GM12878 (cell line): ENCODE measurements around the gene WDR18. TPM values are rescaled to one million over a fixed set of nuclear protein-coding genes. Genes with fewer than 3 reads are reported as not detected.

Experiments used
- ATAC-seq: fragments of 200-7000 bp; cut with Tn5 transposase; 3 replicates; pipeline ENCODE4 v1.9.1; 2020; ENCODE audit warnings: mild to moderate bottlenecking, moderate library complexity
- BruUV-seq: library from RNA; stranded (reverse); fragments of 400-500 nt; replicated peaks from 2 replicates; lab custom pipeline; 2021; lab: Mats Ljungman, UMichigan
- CTCF ChIA-PET: fragments of 300-600 bp; sonication (Branson Sonifier 250); formaldehyde crosslinking; extraction: SDS; loops from one replicate; lab custom pipeline; 2021; ENCODE audit warnings: inconsistent platforms; lab: Yijun Ruan, JAX
- POLR2A ChIA-PET: fragments of 350-600 bp; formaldehyde crosslinking; extraction: SDS; loops from one replicate; lab custom pipeline; 2021; ENCODE audit warnings: inconsistent platforms; lab: Charles Lee
- RAD21 ChIA-PET: fragments of 300-600 bp; sonication (Branson Sonifier 250); formaldehyde crosslinking; loops from one replicate; lab custom pipeline; 2023; ENCODE audit warnings: antibody characterized with exemption; ENCODE audit not compliant: unreplicated experiment; lab: Charles Lee
- SMC1A ChIA-PET: fragments of 300-600 bp; sonication (Branson Sonifier 250); formaldehyde crosslinking; loops from one replicate; lab custom pipeline; 2023; ENCODE audit not compliant: unreplicated experiment, uncharacterized antibody; lab: Charles Lee
- DNase-seq: peaks from one replicate; pipeline ENCODE4 v3.0.0-alpha.2; 2011; ENCODE audit warnings: low read depth, low spot score
- FAIRE-seq: peaks from 3 replicates; lab custom pipeline; 2011; peaks lifted over from hg19 to GRCh38; lab: Jason Lieb, UNC
- H2AFZ ChIP-seq: 2 replicates; pipeline ENCODE4 v1.6.0; 2011; ENCODE audit warnings: low read depth, low read length, control low read depth; ENCODE audit not compliant: control insufficient read depth
- H3K27ac ChIP-seq: 2 replicates; pipeline ENCODE4 v1.5.1; 2011; ENCODE audit warnings: control low read depth; ENCODE audit not compliant: control insufficient read depth, insufficient read depth
- H3K27me3 ChIP-seq, 2 experiments: replicated peaks in 1 of 2; 2 replicates each; pipeline versions ENCODE4 v1.6.0 to v1.6.1; 2011; ENCODE audit warnings: low read length in 1 of 2; ENCODE audit not compliant: control insufficient read depth in 2 of 2, insufficient read depth in 2 of 2
- H3K36me3 ChIP-seq, 2 experiments: 2 replicates each; pipeline ENCODE4 v1.5.1; 2011; ENCODE audit warnings: low read length in 1 of 2; ENCODE audit not compliant: control insufficient read depth in 2 of 2, insufficient read depth in 2 of 2
- H3K4me1 ChIP-seq: 2 replicates; pipeline ENCODE4 v1.6.1; 2011; ENCODE audit warnings: mild to moderate bottlenecking, low read length, moderate library complexity, mixed read lengths; ENCODE audit not compliant: control insufficient read depth, insufficient read depth
- H3K4me2 ChIP-seq: 2 replicates; pipeline ENCODE4 v1.6.0; 2011; ENCODE audit warnings: control low read depth; ENCODE audit not compliant: control insufficient read depth, insufficient read depth
- H3K4me3 ChIP-seq: fragments of 200-600 bp; sonication (generic); 2 replicates; pipeline ENCODE4 v1.5.1; 2016
- H3K79me2 ChIP-seq: 2 replicates; pipeline ENCODE4 v1.6.0; 2011; ENCODE audit warnings: low read length; ENCODE audit not compliant: control insufficient read depth, insufficient read depth
- H3K9ac ChIP-seq: 2 replicates; pipeline ENCODE4 v1.8.0; 2011; ENCODE audit warnings: low read length, control low read depth, mixed read lengths; ENCODE audit not compliant: control insufficient read depth, insufficient read depth
- H3K9me3 ChIP-seq: replicated peaks from 3 replicates; pipeline ENCODE4 v1.5.1; 2011; ENCODE audit warnings: mild to moderate bottlenecking, low read length; ENCODE audit not compliant: control insufficient read depth, insufficient read depth
- H4K20me1 ChIP-seq: 2 replicates; pipeline ENCODE4 v1.6.0; 2011; ENCODE audit not compliant: control insufficient read depth, insufficient read depth
- MXI1 ChIP-seq: fragments of 150-350 bp; IDR thresholded peaks from 2 replicates; pipeline ENCODE4 v1.6.1; 2011; ENCODE audit warnings: low read depth, mild to moderate bottlenecking, inconsistent platforms, low read length, improper control_type of control experiment
- POLR2A ChIP-seq: IDR thresholded peaks from 2 replicates; pipeline ENCODE4 v1.6.1; 2011; ENCODE audit warnings: low read depth, mild to moderate bottlenecking, low read length
- POLR2AphosphoS2 ChIP-seq: IDR thresholded peaks from 2 replicates; pipeline ENCODE4 v1.6.1; 2011; ENCODE audit warnings: low read depth, mild to moderate bottlenecking, low read length, improper control_type of control experiment, moderate library complexity
- RUNX3 ChIP-seq: IDR thresholded peaks from 2 replicates; pipeline ENCODE4 v1.6.1; 2012; ENCODE audit warnings: low read length, inconsistent platforms
- SRF ChIP-seq, 2 experiments: IDR thresholded peaks; 2 replicates each; pipeline ENCODE4 v1.6.1; 2011; ENCODE audit warnings: low read depth in 2 of 2, low read length in 2 of 2, mild to moderate bottlenecking in 1 of 2, moderate library complexity in 1 of 2
- TBL1XR1 ChIP-seq: IDR thresholded peaks from 2 replicates; pipeline ENCODE4 v1.6.1; 2012; ENCODE audit warnings: low read depth, low read length, improper control_type of control experiment
- TCF12 ChIP-seq: IDR thresholded peaks from 2 replicates; pipeline ENCODE4 v1.6.1; 2011; ENCODE audit warnings: low read depth, mild to moderate bottlenecking, low read length
- YY1 ChIP-seq: IDR thresholded peaks from 2 replicates; pipeline ENCODE4 v1.6.1; 2011; ENCODE audit warnings: low read depth, mild to moderate bottlenecking, low read length
- WGBS: methylation state at CpG from one replicate; pipeline ENCODE4 v1.1.6; 2016; ENCODE audit warnings: low lambda C conversion rate; ENCODE audit not compliant: insufficient replicate concordance, insufficient coverage; ENCODE audit errors: missing lambda C conversion rate; 5-methylcytosine and 5-hydroxymethylcytosine counted together
- in situ Hi-C: fragments of 300-500 bp; cut with MboI; formaldehyde crosslinking; loops from 9 replicates; pipeline ENCODE4 v1.14.3; 2018; ENCODE audit warnings: mixed read lengths
- intact Hi-C: fragments of 100-400 bp; cut with micrococcal nuclease; formaldehyde crosslinking; loops from one replicate; pipeline ENCODE4 v1.14.2; 2022; ENCODE audit not compliant: unreplicated experiment
- polyA plus RNA-seq, 11 experiments: library from polyadenylated mRNA; depleted of rRNA in 4 of 11; unstranded in 6 of 11; stranded (reverse) in 5 of 11; fragments of >200 nt; fragmentation: Nextera tagmentation in 4 of 11; fragmentation: Illumina TruSeq in 1 of 11; extraction: Ambion mirVana in 4 of 11; extraction: Trizol in 1 of 11; gene quantifications; 1 replicate in 1 of 11; 2 replicates in 10 of 11; pipeline versions ENCODE4 v1.2.1 to v1.2.3, GENCODE V29; 2011 to 2016; ENCODE audit warnings: inconsistent platforms in 2 of 11, missing spikeins in 2 of 11, low read depth in 1 of 11
- total RNA-seq, 4 experiments: library from RNA; depleted of rRNA in 3 of 4; stranded (reverse); fragments of >200 nt in 3 of 4; fragmentation: Illumina TruSeq in 1 of 4; extraction: Trizol in 1 of 4; gene quantifications; 2 replicates each; pipeline versions ENCODE4 v1.2.1 to v1.2.3, GENCODE V29; 2013 to 2021

Gene WDR18
- total and polyA plus RNA-seq, 10 of the 15 experiments (the other 5 are each of a cell fraction or from before 2014, with no cell fraction given) = 3.0 to 206 (median 62.3) TPM

- H3K9me3 ChIP-seq = no peaks in the 10 kb centered on the region
- no peaks in the 10 kb centered on the region for H3K4me1 ChIP-seq
- H3K4me2 ChIP-seq = no peak overlapping the region
- RAD21 ChIA-PET = interaction anchor here (0.6 kb wide), 1 partner anchor 91 kb away, joined by 3 read pairs; no protein-coding TSS in a partner anchor
- no peak overlapping the region for H2AFZ ChIP-seq
- in situ Hi-C loops = no loop called here
- H3K27ac ChIP-seq = no peak overlapping the region
- H3K4me3 ChIP-seq = no peak overlapping the region
- whole genome bisulfite sequencing = 91% methylated on average over 22 of the region's 29 CpGs
- intact Hi-C loops = no loop called here
- H3K9ac ChIP-seq = no peak overlapping the region
- FAIRE-seq (no peak), DNase-seq (no peak), ATAC-seq (no peak; the same call in 2 of the 3 replicates)
- no peak for TF ChIP-seq POLR2AphosphoS2
- peak; percentile 50; the same call in 1 of the 2 replicates for TF ChIP-seq POLR2A
- BruUV-seq = no TSS peak
- POLR2A ChIA-PET = no interaction called here
- H3K79me2 ChIP-seq = peaks cover 7% of the 10 kb centered on the region
- H4K20me1 ChIP-seq = no peaks in the 10 kb centered on the region
- H3K27me3 ChIP-seq = no peaks in the 10 kb centered on the region
- SMC1A ChIA-PET = no interaction called here
- CTCF ChIA-PET = no interaction called here
- peaks cover 3 to 38% of the 10 kb centered on the region in 2 experiments; a peak in 3 of 4 replicates for H3K36me3 ChIP-seq
These were observed 25.9 kb downstream of the WDR18 start for GRCh38 chr19:1009981-1010538.

- intact Hi-C loops = no loop called here
These were observed 26.7 kb downstream of the WDR18 start for GRCh38 chr19:1010586-1011510.

More at GRCh38 chr19:1010586-1011510, 26.7 kb downstream of the WDR18 start:
- WGBS = 98% methylated on average over 42 of the region's 56 CpGs
- no peaks in the 10 kb centered on the region for H4K20me1 ChIP-seq
- ATAC-seq = no peak
- no peaks in the 10 kb centered on the region for H3K9me3 ChIP-seq
- H3K4me3 ChIP-seq = no peak overlapping the region
- TF ChIP-seq TCF12 (no peak), SRF (IDR thresholded peaks at IDR 0.05; ENCODE audit: low read depth in 2 of 2, low read length in 2 of 2) (no peak), TBL1XR1 (no peak), MXI1 (no peak), RUNX3 (no peak), POLR2A (0 out of 2 replicates have a peak, but pooled peaks have one; percentile 13), YY1 (no peak)
- BruUV-seq = no TSS peak
- POLR2A ChIA-PET = no interaction called here
- H3K4me1 ChIP-seq = peaks cover 3% of the 10 kb centered on the region; the same call in 1 of the 2 replicates
- CTCF ChIA-PET = no interaction called here
- H3K9ac ChIP-seq = no peak overlapping the region
- H3K27me3 ChIP-seq = no peaks in the 10 kb centered on the region
- no peak for DNase-seq
- peaks cover 3 to 39% of the 10 kb centered on the region in 2 experiments; a peak in 3 of 4 replicates for H3K36me3 ChIP-seq
- H3K27ac ChIP-seq = no peak overlapping the region
- RAD21 ChIA-PET = interaction anchor here (0.5 to 0.6 kb wide), 2 partner anchors 92 to 146 kb away, joined by 3 read pairs; no protein-coding TSS in a partner anchor
- FAIRE-seq = no peak
- H2AFZ ChIP-seq = no peak overlapping the region
- SMC1A ChIA-PET = no interaction called here
- in situ Hi-C loops = no loop called here
- H3K4me2 ChIP-seq = no peak overlapping the region
- H3K79me2 ChIP-seq = peaks cover 15% of the 10 kb centered on the region
